Bladder microvascular endothelial cell (primary cell): ENCODE measurements around the gene PEX1. TPM values are rescaled to one million over a fixed set of nuclear protein-coding genes. Genes with fewer than 3 reads are reported as not detected.

ENCODE experiments used
- total RNA-seq: library from RNA; depleted of rRNA; stranded (reverse); fragments of >200 nt; gene quantifications from 2 replicates; pipeline ENCODE4 v1.2.3, GENCODE V29; 2014

The PEX1 gene
- total RNA-seq: 8.4 and 13.6 TPM in 2 replicates

DNA sequence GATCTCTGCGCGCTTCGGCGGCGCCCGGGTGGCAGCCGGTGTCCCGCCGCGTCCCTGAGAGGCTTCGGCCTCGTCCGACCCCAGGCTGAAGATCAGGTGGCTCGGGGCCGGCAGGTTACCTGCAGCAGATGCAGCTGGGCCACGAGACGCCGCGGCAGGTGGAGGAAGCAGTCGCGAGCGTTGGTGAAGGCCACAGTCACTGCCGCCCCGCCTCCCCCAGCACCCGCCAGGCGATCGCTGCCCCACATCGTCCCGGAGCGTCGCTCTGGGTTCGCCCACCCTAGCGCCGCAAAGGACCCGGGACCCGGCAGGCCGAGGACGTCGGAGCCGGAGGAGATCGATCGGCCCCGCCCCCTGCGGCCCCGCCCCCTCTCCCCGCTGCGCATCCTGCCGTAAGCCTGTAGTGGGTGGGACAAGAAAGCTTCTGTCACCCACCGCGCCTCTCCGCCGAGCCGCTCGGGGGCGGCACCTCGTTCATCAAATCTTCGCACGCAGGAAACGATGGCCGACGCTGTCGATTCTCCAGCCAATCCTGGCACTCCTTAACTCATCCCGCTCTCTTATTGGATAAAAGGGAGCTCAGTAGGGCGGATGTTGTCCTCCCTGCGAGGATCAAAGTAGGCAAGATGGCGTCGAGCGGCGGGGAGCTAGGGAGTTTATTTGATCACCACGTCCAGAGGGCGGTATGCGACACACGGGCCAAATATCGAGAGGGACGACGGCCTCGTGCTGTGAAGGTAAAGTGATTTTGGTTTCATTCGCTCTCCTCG is at the start of gene PEX1, which contains the start of gene RBM48:
TSS of gene PEX1 (minus strand) at position 333 of the 770 bp plus-strand sequence. CDS start at position 248, 85 bp downstream.
TSS of gene RBM48 (plus strand) at position 608 of the 770 bp plus-strand sequence. CDS start at position 627, 19 bp downstream.

DNA sequence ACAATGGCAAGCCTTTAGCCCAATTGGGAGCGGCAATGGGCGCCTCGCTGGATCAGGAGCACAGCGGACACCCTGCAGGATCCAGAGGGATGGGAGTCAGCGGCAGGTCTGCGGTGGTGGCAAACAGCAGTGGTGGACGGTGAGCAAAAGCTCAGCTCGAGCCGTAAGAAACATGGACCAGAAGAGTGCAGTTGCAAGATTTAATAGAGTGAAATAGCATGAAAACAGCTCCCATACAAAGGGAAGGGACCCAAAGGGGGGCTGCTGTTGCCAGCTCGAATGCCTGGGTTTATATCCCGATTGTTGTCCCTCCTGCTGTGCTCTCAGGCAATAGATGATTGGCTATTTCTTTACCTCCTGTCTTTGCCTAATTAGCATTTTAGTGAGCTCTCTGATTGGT is 50.6 kb downstream of the PEX1 start, which contains the start of gene ERVW-1:
TSS of gene ERVW-1 (minus strand) at position 266 of the 400 bp plus-strand sequence. CDS start 7,565 bp downstream, outside the sequence.

DNA sequence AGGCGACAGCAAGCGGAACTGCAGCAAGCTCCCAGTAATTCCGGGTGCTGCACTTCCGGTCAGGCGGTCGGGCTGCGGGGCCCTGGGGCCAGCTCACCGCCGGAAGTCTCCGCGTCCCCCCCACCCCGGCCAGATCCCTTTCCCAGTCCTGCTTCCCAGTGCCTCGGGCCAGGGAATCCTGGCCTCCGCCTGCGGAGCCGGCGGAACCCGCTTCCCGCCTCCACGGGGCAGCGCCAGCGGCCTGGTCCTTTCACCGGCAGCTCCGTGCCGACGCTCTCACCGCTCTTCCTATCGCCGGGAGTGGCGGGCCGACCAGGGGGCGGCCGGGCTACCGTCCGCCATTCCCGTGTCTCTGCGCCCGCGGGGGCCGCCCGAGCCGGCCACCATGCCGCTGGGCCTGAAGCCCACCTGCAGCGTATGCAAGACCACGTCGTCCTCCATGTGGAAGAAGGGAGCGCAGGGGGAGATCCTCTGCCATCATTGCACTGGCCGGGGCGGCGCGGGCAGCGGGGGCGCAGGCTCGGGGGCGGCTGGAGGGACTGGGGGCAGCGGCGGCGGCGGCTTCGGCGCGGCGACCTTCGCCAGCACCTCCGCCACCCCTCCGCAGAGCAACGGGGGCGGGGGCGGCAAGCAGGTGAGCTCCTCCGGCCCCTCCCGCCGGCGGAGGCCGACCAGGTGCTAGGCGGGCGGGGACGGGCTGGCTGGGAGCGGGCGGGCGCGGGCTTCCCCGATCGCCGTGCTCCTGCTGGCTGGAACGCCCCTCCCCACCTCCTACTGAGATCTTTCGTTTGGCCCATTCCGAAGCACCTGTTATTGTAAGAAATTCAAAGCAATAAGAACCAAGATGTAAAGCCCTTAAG is 80.7 kb downstream of the PEX1 start, which contains the start of gene GATAD1:
TSS of gene GATAD1 (plus strand) at position 138 of the 860 bp plus-strand sequence. CDS start at position 386, 248 bp downstream.

Other genes with a start within 250 kb of the PEX1 start
- gene GATAD1, start 81.0 kb downstream of the PEX1 start, total RNA-seq: 10.2 and 20.1 TPM in 2 replicates
- not detected in 2 replicates for gene ERVW-1, start 50.6 kb downstream of the PEX1 start, total RNA-seq
- gene RBM48, start 275 bp upstream of the PEX1 start, total RNA-seq: 8.3 and 13.5 TPM in 2 replicates
- gene FAM133B, start 61.9 kb upstream of the PEX1 start, total RNA-seq: 7.3 and 16.5 TPM in 2 replicates